ENCODE results near the gene ANKFN1.

DNA sequence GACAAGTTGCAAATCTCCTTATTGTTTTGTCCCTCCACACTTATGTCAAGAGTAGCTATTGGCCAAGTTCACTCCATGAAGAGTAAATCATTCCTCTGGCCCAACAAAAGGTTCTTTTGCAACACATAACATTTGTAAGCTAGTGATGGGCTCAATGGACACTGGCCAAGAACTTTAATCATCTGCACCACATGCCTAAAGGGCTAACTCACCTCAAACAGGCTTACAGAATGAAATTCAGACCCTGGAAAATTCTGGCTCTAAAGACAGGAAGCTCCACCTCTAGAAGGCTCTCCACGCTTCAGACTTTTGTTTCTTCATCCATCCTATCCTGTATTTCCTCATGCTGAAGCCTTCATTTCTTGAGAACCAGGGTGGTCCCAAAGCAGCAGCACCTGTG is 10.9 kb upstream of the ANKFN1 start:
- TF ChIP-seq, protein P1, sequence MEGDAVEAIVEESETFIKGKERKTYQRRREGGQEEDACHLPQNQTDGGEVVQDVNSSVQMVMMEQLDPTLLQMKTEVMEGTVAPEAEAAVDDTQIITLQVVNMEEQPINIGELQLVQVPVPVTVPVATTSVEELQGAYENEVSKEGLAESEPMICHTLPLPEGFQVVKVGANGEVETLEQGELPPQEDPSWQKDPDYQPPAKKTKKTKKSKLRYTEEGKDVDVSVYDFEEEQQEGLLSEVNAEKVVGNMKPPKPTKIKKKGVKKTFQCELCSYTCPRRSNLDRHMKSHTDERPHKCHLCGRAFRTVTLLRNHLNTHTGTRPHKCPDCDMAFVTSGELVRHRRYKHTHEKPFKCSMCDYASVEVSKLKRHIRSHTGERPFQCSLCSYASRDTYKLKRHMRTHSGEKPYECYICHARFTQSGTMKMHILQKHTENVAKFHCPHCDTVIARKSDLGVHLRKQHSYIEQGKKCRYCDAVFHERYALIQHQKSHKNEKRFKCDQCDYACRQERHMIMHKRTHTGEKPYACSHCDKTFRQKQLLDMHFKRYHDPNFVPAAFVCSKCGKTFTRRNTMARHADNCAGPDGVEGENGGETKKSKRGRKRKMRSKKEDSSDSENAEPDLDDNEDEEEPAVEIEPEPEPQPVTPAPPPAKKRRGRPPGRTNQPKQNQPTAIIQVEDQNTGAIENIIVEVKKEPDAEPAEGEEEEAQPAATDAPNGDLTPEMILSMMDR (IDR thresholded peaks at IDR 0.05): no peak
- no peak for TF ChIP-seq POLR2A (IDR thresholded peaks at IDR 0.05)
